Measurements from ENCODE around the gene ZGLP1.

DNA sequence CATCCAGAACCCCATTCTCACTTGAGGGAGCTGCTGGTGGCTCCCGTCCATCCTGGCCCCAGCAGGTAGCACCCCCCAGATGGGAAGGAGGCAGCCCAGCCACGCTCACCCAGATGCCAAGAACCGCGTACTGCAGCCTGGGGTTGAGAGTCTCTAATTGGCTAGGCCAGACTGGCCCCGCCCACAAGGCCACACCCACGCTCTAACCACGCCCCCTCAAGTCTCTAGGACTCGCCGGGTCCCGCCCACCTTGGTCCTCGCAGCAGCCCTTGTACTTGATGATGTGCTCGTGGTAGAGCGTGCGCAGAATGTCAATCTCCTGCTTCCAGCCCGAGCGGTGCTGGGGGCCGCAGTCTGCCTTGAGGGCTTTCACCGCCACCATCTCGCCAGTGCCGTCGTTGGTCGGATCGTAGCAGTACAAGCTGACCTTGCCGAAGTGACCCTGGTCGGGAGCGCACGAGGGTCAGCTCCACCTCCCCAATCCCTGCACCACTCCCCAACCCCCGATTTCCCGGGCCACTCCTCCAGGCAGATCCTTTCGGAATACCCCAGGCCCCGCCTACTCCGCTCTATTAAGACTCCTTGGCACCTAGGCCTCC is 44.3 kb upstream of the ZGLP1 start:
- TF ChIP-seq, protein P1, sequence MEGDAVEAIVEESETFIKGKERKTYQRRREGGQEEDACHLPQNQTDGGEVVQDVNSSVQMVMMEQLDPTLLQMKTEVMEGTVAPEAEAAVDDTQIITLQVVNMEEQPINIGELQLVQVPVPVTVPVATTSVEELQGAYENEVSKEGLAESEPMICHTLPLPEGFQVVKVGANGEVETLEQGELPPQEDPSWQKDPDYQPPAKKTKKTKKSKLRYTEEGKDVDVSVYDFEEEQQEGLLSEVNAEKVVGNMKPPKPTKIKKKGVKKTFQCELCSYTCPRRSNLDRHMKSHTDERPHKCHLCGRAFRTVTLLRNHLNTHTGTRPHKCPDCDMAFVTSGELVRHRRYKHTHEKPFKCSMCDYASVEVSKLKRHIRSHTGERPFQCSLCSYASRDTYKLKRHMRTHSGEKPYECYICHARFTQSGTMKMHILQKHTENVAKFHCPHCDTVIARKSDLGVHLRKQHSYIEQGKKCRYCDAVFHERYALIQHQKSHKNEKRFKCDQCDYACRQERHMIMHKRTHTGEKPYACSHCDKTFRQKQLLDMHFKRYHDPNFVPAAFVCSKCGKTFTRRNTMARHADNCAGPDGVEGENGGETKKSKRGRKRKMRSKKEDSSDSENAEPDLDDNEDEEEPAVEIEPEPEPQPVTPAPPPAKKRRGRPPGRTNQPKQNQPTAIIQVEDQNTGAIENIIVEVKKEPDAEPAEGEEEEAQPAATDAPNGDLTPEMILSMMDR (IDR thresholded peaks at IDR 0.05) = no peak
- no peak for TF ChIP-seq POLR2A (IDR thresholded peaks at IDR 0.05)
